ENCODE results near the gene KPNA1. TPM values are rescaled to one million over a fixed set of nuclear protein-coding genes. Genes with fewer than 3 reads are reported as not detected.
A peak's percentile ranks its signal among the peaks of the same experiment; 100 is the strongest.
"Not testable (repeated sequence)": the region's sequence is repeated elsewhere in the genome, so short reads cannot be mapped to it uniquely, and the experiment has no call there.

Gene KPNA1
- polyA plus RNA-seq, 1 experiment: 54.0 TPM

DNA sequence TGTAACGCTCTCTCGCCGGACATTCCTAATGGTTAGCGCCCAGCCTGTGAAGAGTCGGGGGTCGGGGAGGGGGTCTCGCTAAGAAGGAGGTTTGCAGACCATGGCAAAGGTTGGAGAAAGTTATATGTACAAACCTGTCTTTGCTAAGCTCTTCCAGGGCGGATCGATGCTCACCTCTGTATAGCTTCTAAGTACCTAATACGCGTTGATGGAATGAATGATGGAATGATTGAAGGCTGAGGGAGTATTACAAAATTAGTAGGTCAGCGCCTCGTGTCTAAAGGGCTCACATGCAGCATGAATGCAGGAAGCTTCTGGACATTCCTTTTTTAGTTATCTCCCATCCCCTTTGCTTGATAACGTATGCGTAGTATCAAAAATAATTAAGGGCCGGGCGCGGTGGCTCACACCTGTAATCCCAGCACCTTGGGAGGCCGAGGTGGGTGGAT, 305 bp upstream of the KPNA1 start:
- Histone ChIP-seq H3K27me3 (ENCODE audit: control insufficient read depth, insufficient read depth, low read length) (peaks cover 5% of the 10 kb centered on the region), H3K4me3 (ENCODE audit: low read depth, low read length) (peak overlapping the region; percentile 72), H3K27ac (ENCODE audit: low read depth, low read length) (no peak overlapping the region), H3K9me3 (ENCODE audit: control insufficient read depth, insufficient read depth, low read length) (no peaks in the 10 kb centered on the region; the same call in 1 of the 2 replicates)
- ChIA-PET CTCF (interaction anchor here (0.7 to 2.0 kb wide), 3 partner anchors 19 to 163 kb away, joined by 4 to 5 read pairs (median 4); no protein-coding TSS in a partner anchor), POLR2A (interaction anchor here (0.8 to 1.0 kb wide), 3 partner anchors 11 to 33 kb away, joined by 3 to 6 read pairs (median 4); no protein-coding TSS in a partner anchor)
- no peak for DNase-seq (ENCODE audit: low read depth, low spot score)
- TF ChIP-seq, protein P1, sequence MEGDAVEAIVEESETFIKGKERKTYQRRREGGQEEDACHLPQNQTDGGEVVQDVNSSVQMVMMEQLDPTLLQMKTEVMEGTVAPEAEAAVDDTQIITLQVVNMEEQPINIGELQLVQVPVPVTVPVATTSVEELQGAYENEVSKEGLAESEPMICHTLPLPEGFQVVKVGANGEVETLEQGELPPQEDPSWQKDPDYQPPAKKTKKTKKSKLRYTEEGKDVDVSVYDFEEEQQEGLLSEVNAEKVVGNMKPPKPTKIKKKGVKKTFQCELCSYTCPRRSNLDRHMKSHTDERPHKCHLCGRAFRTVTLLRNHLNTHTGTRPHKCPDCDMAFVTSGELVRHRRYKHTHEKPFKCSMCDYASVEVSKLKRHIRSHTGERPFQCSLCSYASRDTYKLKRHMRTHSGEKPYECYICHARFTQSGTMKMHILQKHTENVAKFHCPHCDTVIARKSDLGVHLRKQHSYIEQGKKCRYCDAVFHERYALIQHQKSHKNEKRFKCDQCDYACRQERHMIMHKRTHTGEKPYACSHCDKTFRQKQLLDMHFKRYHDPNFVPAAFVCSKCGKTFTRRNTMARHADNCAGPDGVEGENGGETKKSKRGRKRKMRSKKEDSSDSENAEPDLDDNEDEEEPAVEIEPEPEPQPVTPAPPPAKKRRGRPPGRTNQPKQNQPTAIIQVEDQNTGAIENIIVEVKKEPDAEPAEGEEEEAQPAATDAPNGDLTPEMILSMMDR (IDR thresholded peaks at IDR 0.05; ENCODE audit: low read depth, low read length): no peak

GRCh38 chr3:122513386-122514122, 1.2 kb downstream of the KPNA1 start:
- TF ChIP-seq, protein P1 (IDR thresholded peaks at IDR 0.05; ENCODE audit: low read depth, low read length): no peak
- CTCF ChIA-PET: interaction anchor here (1.8 to 2.0 kb wide), 2 partner anchors 46 to 165 kb away, joined by 4 read pairs; no protein-coding TSS in a partner anchor
- Histone ChIP-seq H3K9me3 (ENCODE audit: control insufficient read depth, insufficient read depth, low read length) (no peaks in the 10 kb centered on the region; the same call in 1 of the 2 replicates), H3K27me3 (ENCODE audit: control insufficient read depth, insufficient read depth, low read length) (peaks cover 5% of the 10 kb centered on the region), H3K27ac (ENCODE audit: low read depth, low read length) (peak overlapping the region; percentile 25), H3K4me3 (ENCODE audit: low read depth, low read length) (peak overlapping the region; percentile 72)
- DNase-seq (ENCODE audit: low read depth, low spot score): no peak
- POLR2A ChIA-PET: interaction anchor here (0.7 kb wide), 1 partner anchor 24 kb away, joined by 3 read pairs; no protein-coding TSS in a partner anchor

- POLR2A ChIA-PET: no interaction called here
- no peak for DNase-seq (ENCODE audit: low read depth, low spot score)
- CTCF ChIA-PET: interaction anchor here (1.0 kb wide), 1 partner anchor 19 kb away, joined by 3 read pairs; no protein-coding TSS in a partner anchor
- Histone ChIP-seq H3K27ac (ENCODE audit: low read depth, low read length) (no peak overlapping the region), H3K9me3 (ENCODE audit: control insufficient read depth, insufficient read depth, low read length) (no peaks in the 10 kb centered on the region; the same call in 1 of the 2 replicates), H3K27me3 (ENCODE audit: control insufficient read depth, insufficient read depth, low read length) (peaks cover 5% of the 10 kb centered on the region), H3K4me3 (ENCODE audit: low read depth, low read length) (no peak overlapping the region)
- TF ChIP-seq, protein P1 (IDR thresholded peaks at IDR 0.05; ENCODE audit: low read depth, low read length): no peak
Observed at GRCh38 chr3:122512284-122512683, 2.5 kb downstream of the KPNA1 start.

- Histone ChIP-seq H3K27ac (ENCODE audit: low read depth, low read length) (no peak overlapping the region), H3K27me3 (ENCODE audit: control insufficient read depth, insufficient read depth, low read length) (peaks cover 1% of the 10 kb centered on the region), H3K4me3 (ENCODE audit: low read depth, low read length) (no peak overlapping the region), H3K9me3 (ENCODE audit: control insufficient read depth, insufficient read depth, low read length) (no peaks in the 10 kb centered on the region; the same call in 1 of the 2 replicates)
- TF ChIP-seq, protein P1 (IDR thresholded peaks at IDR 0.05; ENCODE audit: low read depth, low read length): no peak
- CTCF ChIA-PET: no interaction called here
- no peak for DNase-seq (ENCODE audit: low read depth, low spot score)
- POLR2A ChIA-PET: no interaction called here
Observed at GRCh38 chr3:122510878-122511535, 3.7 kb downstream of the KPNA1 start.

- DNase-seq (ENCODE audit: low read depth, low spot score); POLR2A ChIA-PET; H3K9me3 ChIP-seq (ENCODE audit: control insufficient read depth, insufficient read depth, low read length); H3K4me3 ChIP-seq (ENCODE audit: low read depth, low read length); H3K27ac ChIP-seq (ENCODE audit: low read depth, low read length); H3K27me3 ChIP-seq (ENCODE audit: control insufficient read depth, insufficient read depth, low read length); CTCF ChIA-PET: not testable (repeated sequence)
Observed at GRCh38 chr3:122508944-122509343, 5.8 kb downstream of the KPNA1 start.
